Naive thymus-derived CD8-positive, alpha-beta T cell (primary cell): ENCODE data around the gene ATP9B. TPM values are rescaled to one million over a fixed set of nuclear protein-coding genes. Genes with fewer than 3 reads are reported as not detected.

Experiments
- ATAC-seq, 2 donors: fragments of 150-1000 bp; cut with Tn5 transposase in 1 of 2; sonication (Bioruptor Pico), chemical (Tn5 transposase) in 1 of 2; 1 replicate in 1 of 2; 2 replicates in 1 of 2; pipeline ENCODE4 v1.10.0; 2021; ENCODE audit warnings: mild to moderate bottlenecking in 2 of 2, moderate library complexity in 2 of 2
- POLR2A ChIA-PET: fragments of 350-600 bp; sonication (Branson Sonifier 250); formaldehyde crosslinking; loops from one replicate; lab custom pipeline; 2021; ENCODE audit warnings: antibody characterized with exemption; lab: Charles Lee
- DNase-seq, 10 donors: peaks; one replicate each; pipeline versions ENCODE4 v3.0.0 to v3.0.0-alpha.2; 2020 to 2022
- H3K27ac Mint-ChIP-seq, 10 donors: one replicate each; pipeline ENCODE4 v1.8.0; 2020 to 2022; ENCODE audit warnings: mild to moderate bottlenecking in 10 of 10, mixed read lengths in 10 of 10, moderate library complexity in 4 of 10, inconsistent platforms in 1 of 10
- H3K27me3 Mint-ChIP-seq, 5 donors: one replicate each; pipeline ENCODE4 v1.8.0; 2021 to 2022; ENCODE audit warnings: mixed read lengths in 5 of 5
- H3K36me3 Mint-ChIP-seq, 3 donors: one replicate each; pipeline ENCODE4 v1.8.0; 2020 to 2022; ENCODE audit warnings: mixed read lengths in 3 of 3, mild to moderate bottlenecking in 2 of 3, inconsistent platforms in 1 of 3
- H3K4me1 Mint-ChIP-seq, 4 donors: one replicate each; pipeline ENCODE4 v1.8.0; 2021 to 2022; ENCODE audit warnings: mixed read lengths in 4 of 4
- H3K4me3 Mint-ChIP-seq, 10 donors: one replicate each; pipeline ENCODE4 v1.8.0; 2020 to 2022; ENCODE audit warnings: mild to moderate bottlenecking in 10 of 10, mixed read lengths in 10 of 10, moderate library complexity in 6 of 10, inconsistent platforms in 1 of 10
- H3K9me3 Mint-ChIP-seq, 9 donors: one replicate each; pipeline ENCODE4 v1.8.0; 2020 to 2022; ENCODE audit warnings: mixed read lengths in 9 of 9, mild to moderate bottlenecking in 3 of 9, inconsistent platforms in 1 of 9, moderate library complexity in 1 of 9
- polyA plus RNA-seq, 3 donors: library from polyadenylated mRNA; unstranded; fragments of 300-500 nt; fragmentation: Illumina TruSeq; gene quantifications; one replicate each; pipeline ENCODE4 v1.2.3, GENCODE V29; 2021
- total RNA-seq, 8 experiments: library from RNA in 2 of 8; stranded (reverse) in 2 of 8; gene quantifications; one replicate each; pipeline ENCODE4 v1.2.3 and lab custom pipeline; 2021 to 2026

ATP9B gene
- total and polyA plus RNA-seq, 5 experiments from 2014 or later, result 16.0 to 79.5 (median 18.6) TPM

GRCh38 chr18:79229431-79229830, 160.2 kb downstream of the ATP9B start:
- Mint-ChIP-seq H3K4me3 (no peak overlapping the region), H3K4me1 (peaks cover 0 to 30% (median 11%) of the 10 kb centered on the region in 4 donors)

GRCh38 chr18:79234438-79234837, 165.2 kb downstream of the ATP9B start:
- DNase-seq (no peak), ATAC-seq (no peak)
- no peaks in the 10 kb centered on the region for H3K27me3 Mint-ChIP-seq
- POLR2A ChIA-PET, result no interaction called here
- H3K27ac Mint-ChIP-seq, result peak overlapping the region in 2 of 10 donors; percentile 29 to 37
- H3K4me1 Mint-ChIP-seq, result peaks cover 0 to 17% (median 15%) of the 10 kb centered on the region in 4 donors
- peaks cover 0 to 5% (median 4%) of the 10 kb centered on the region in 3 donors for H3K36me3 Mint-ChIP-seq
- H3K4me3 Mint-ChIP-seq, result no peak overlapping the region
- peaks cover 0 to 1% (median 0%) of the 10 kb centered on the region in 9 donors for H3K9me3 Mint-ChIP-seq

More at GRCh38 chr18:79229431-79229830, 160.2 kb downstream of the ATP9B start:
- Mint-ChIP-seq H3K27me3 (no peaks in the 10 kb centered on the region), H3K27ac (no peak overlapping the region), H3K9me3 (peaks cover 0 to 1% (median 0%) of the 10 kb centered on the region in 9 donors), H3K36me3 (peaks cover 4 to 19% (median 4%) of the 10 kb centered on the region in 3 donors)
- ATAC-seq, result no peak
- POLR2A ChIA-PET, result no interaction called here
- DNase-seq, result no peak

- POLR2A ChIA-PET, result no interaction called here
- Mint-ChIP-seq H3K4me3 (no peak overlapping the region), H3K4me1 (peaks cover 0 to 18% (median 9%) of the 10 kb centered on the region in 4 donors), H3K27ac (peak overlapping the region in 1 of 10 donors; percentile 42), H3K27me3 (no peaks in the 10 kb centered on the region), H3K9me3 (no peaks in the 10 kb centered on the region), H3K36me3 (peaks cover 0 to 9% (median 0%) of the 10 kb centered on the region in 3 donors)
- ATAC-seq, result no peak
- DNase-seq, result no peak
Measured at GRCh38 chr18:79239631-79240030, 170.4 kb downstream of the ATP9B start.

- peaks cover 0 to 9% (median 0%) of the 10 kb centered on the region in 3 donors for H3K36me3 Mint-ChIP-seq
- no peaks in the 10 kb centered on the region for H3K27me3 Mint-ChIP-seq
- ATAC-seq (no peak), DNase-seq (no peak)
- peaks cover 5 to 16% (median 13%) of the 10 kb centered on the region in 4 donors for H3K4me1 Mint-ChIP-seq
- POLR2A ChIA-PET, result no interaction called here
- no peaks in the 10 kb centered on the region for H3K9me3 Mint-ChIP-seq
- H3K27ac Mint-ChIP-seq, result no peak overlapping the region
- H3K4me3 Mint-ChIP-seq, result no peak overlapping the region
Measured at GRCh38 chr18:79241755-79242154, 172.6 kb downstream of the ATP9B start.

- Mint-ChIP-seq H3K27me3 (no peaks in the 10 kb centered on the region), H3K4me1 (peaks cover 7 to 19% (median 12%) of the 10 kb centered on the region in 4 donors), H3K4me3 (no peak overlapping the region), H3K9me3 (no peaks in the 10 kb centered on the region), H3K27ac (no peak overlapping the region), H3K36me3 (peaks cover 0 to 9% (median 0%) of the 10 kb centered on the region in 3 donors)
- DNase-seq (no peak), ATAC-seq (no peak)
- POLR2A ChIA-PET, result no interaction called here
Measured at GRCh38 chr18:79242246-79242645, 173.1 kb downstream of the ATP9B start.

GRCh38 chr18:79245517-79246001, 176.4 kb downstream of the ATP9B start:
- POLR2A ChIA-PET, result no interaction called here
- H3K9me3 Mint-ChIP-seq, result no peaks in the 10 kb centered on the region
- no peak for DNase-seq
- H3K27ac Mint-ChIP-seq, result no peak overlapping the region
- ATAC-seq, result no peak
- H3K4me1 Mint-ChIP-seq, result peaks cover 7 to 17% (median 7%) of the 10 kb centered on the region in 4 donors
- no peaks in the 10 kb centered on the region for H3K36me3 Mint-ChIP-seq
- no peak overlapping the region for H3K4me3 Mint-ChIP-seq
- no peaks in the 10 kb centered on the region for H3K27me3 Mint-ChIP-seq

GRCh38 chr18:79246309-79247108, 177.3 kb downstream of the ATP9B start:
- peak overlapping the region in 8 of 10 donors; percentile 31 to 74 (median 42) for H3K4me3 Mint-ChIP-seq
- H3K27ac Mint-ChIP-seq, result peak overlapping the region in 5 of 10 donors; percentile 37 to 80 (median 53)
- H3K9me3 Mint-ChIP-seq, result no peaks in the 10 kb centered on the region
- H3K27me3 Mint-ChIP-seq, result no peaks in the 10 kb centered on the region
- POLR2A ChIA-PET, result no interaction called here
- H3K4me1 Mint-ChIP-seq, result peaks cover 7 to 17% (median 9%) of the 10 kb centered on the region in 4 donors
- DNase-seq (peak; percentile 27 to 68 (median 52)), ATAC-seq (peak; percentile 97 to 99)
- H3K36me3 Mint-ChIP-seq, result no peaks in the 10 kb centered on the region

GRCh38 chr18:79248495-79249060, 179.4 kb downstream of the ATP9B start:
- no peaks in the 10 kb centered on the region for H3K27me3 Mint-ChIP-seq
- no peak overlapping the region for H3K4me3 Mint-ChIP-seq
- ATAC-seq (no peak), DNase-seq (no peak)
- H3K4me1 Mint-ChIP-seq, result peaks cover 7 to 15% (median 9%) of the 10 kb centered on the region in 4 donors
- peaks cover 0 to 11% (median 3%) of the 10 kb centered on the region in 3 donors for H3K36me3 Mint-ChIP-seq
- H3K27ac Mint-ChIP-seq, result no peak overlapping the region
- POLR2A ChIA-PET, result no interaction called here
- no peaks in the 10 kb centered on the region for H3K9me3 Mint-ChIP-seq

GRCh38 chr18:79250301-79250981, 181.2 kb downstream of the ATP9B start:
- Mint-ChIP-seq H3K4me3 (no peak overlapping the region), H3K27me3 (no peaks in the 10 kb centered on the region), H3K9me3 (no peaks in the 10 kb centered on the region), H3K27ac (no peak overlapping the region), H3K36me3 (peaks cover 0 to 24% (median 10%) of the 10 kb centered on the region in 3 donors), H3K4me1 (peaks cover 7 to 25% (median 10%) of the 10 kb centered on the region in 4 donors)
- ATAC-seq (no peak), DNase-seq (no peak)
- POLR2A ChIA-PET, result no interaction called here

- ATAC-seq (no peak), DNase-seq (no peak)
- H3K4me1 Mint-ChIP-seq, result peaks cover 7 to 27% (median 11%) of the 10 kb centered on the region in 4 donors
- no peak overlapping the region for H3K4me3 Mint-ChIP-seq
- no peaks in the 10 kb centered on the region for H3K27me3 Mint-ChIP-seq
- H3K9me3 Mint-ChIP-seq, result no peaks in the 10 kb centered on the region
- H3K36me3 Mint-ChIP-seq, result peaks cover 0 to 27% (median 11%) of the 10 kb centered on the region in 3 donors
- POLR2A ChIA-PET, result interaction anchor here (0.5 kb wide), 1 partner anchor 516 kb away, joined by 4 read pairs; no protein-coding TSS in a partner anchor
- no peak overlapping the region for H3K27ac Mint-ChIP-seq
Measured at GRCh38 chr18:79251021-79251420, 181.8 kb downstream of the ATP9B start.

GRCh38 chr18:79252904-79253633, 183.9 kb downstream of the ATP9B start:
- no peak for ATAC-seq
- POLR2A ChIA-PET, result no interaction called here
- H3K36me3 Mint-ChIP-seq, result peaks cover 0 to 35% (median 11%) of the 10 kb centered on the region in 3 donors

GRCh38 chr18:79257480-79257879, 188.3 kb downstream of the ATP9B start:
- Mint-ChIP-seq H3K36me3 (peaks cover 16 to 67% (median 32%) of the 10 kb centered on the region in 3 donors), H3K27me3 (no peaks in the 10 kb centered on the region), H3K4me3 (no peak overlapping the region), H3K4me1 (peaks cover 0 to 16% (median 3%) of the 10 kb centered on the region in 4 donors), H3K9me3 (no peaks in the 10 kb centered on the region), H3K27ac (peak overlapping the region in 1 of 10 donors; percentile 29)
- POLR2A ChIA-PET, result no interaction called here
- no peak for DNase-seq
- ATAC-seq, result no peak

More at GRCh38 chr18:79252904-79253633, 183.9 kb downstream of the ATP9B start:
- Mint-ChIP-seq H3K9me3 (no peaks in the 10 kb centered on the region), H3K27ac (peak overlapping the region in 1 of 10 donors; percentile 17), H3K4me3 (no peak overlapping the region), H3K4me1 (peaks cover 0 to 17% (median 7%) of the 10 kb centered on the region in 4 donors), H3K27me3 (no peaks in the 10 kb centered on the region)
- no peak for DNase-seq
